Activated T-cell treated with anti-CD3 and anti-CD28 coated beads, Interleukin-2, amount 50 U/mL, for 4 hours (primary cell): Measurements from ENCODE around the gene TBX2. TPM values are rescaled to one million over a fixed set of nuclear protein-coding genes. Genes with fewer than 3 reads are reported as not detected.

Experiments
- ATAC-seq, 2 donors: fragments of 200-7000 bp; cut with Tn5 transposase; one replicate each; pipeline ENCODE4 v1.10.0; 2021
- DNase-seq: peaks from one replicate; pipeline ENCODE4 v3.0.0-alpha.2; 2020
- H3K27me3 Mint-ChIP-seq: one replicate; pipeline ENCODE4 v1.8.0; 2021; ENCODE audit warnings: low read depth, mixed read lengths
- H3K36me3 Mint-ChIP-seq: one replicate; pipeline ENCODE4 v1.8.0; 2022; ENCODE audit warnings: mixed read lengths; ENCODE audit not compliant: insufficient read depth
- H3K4me1 Mint-ChIP-seq: one replicate; pipeline ENCODE4 v1.8.0; 2021; ENCODE audit warnings: low read depth, mixed read lengths
- H3K4me3 Mint-ChIP-seq: one replicate; pipeline ENCODE4 v1.8.0; 2021; ENCODE audit warnings: mild to moderate bottlenecking, moderate library complexity, mixed read lengths
- H3K9me3 Mint-ChIP-seq: one replicate; pipeline ENCODE4 v1.8.0; 2021; ENCODE audit warnings: mixed read lengths
- total RNA-seq, 3 donors: library from RNA; stranded (reverse); gene quantifications; one replicate each; pipeline ENCODE4 v1.2.1, GENCODE V29; 2021

The TBX2 gene
- total RNA-seq, 3 donors from 2014 or later, result 0.05 to 0.16 (median 0.15) TPM

- H3K36me3 Mint-ChIP-seq, result no peaks in the 10 kb centered on the region
- no peak for ATAC-seq
- no peak for DNase-seq
- no peaks in the 10 kb centered on the region for H3K9me3 Mint-ChIP-seq
- no peaks in the 10 kb centered on the region for H3K4me1 Mint-ChIP-seq
- H3K27me3 Mint-ChIP-seq, result no peaks in the 10 kb centered on the region
- H3K4me3 Mint-ChIP-seq, result no peak overlapping the region
Measured at GRCh38 chr17:61363601-61364462, 35.8 kb upstream of the TBX2 start.

GRCh38 chr17:61364463-61364846, 35.2 kb upstream of the TBX2 start:
- no peaks in the 10 kb centered on the region for H3K4me1 Mint-ChIP-seq
- no peak for ATAC-seq
- DNase-seq, result no peak
- no peaks in the 10 kb centered on the region for H3K36me3 Mint-ChIP-seq
- H3K9me3 Mint-ChIP-seq, result no peaks in the 10 kb centered on the region
- no peak overlapping the region for H3K4me3 Mint-ChIP-seq
- H3K27me3 Mint-ChIP-seq, result no peaks in the 10 kb centered on the region

GRCh38 chr17:61366076-61366714, 33.4 kb upstream of the TBX2 start:
- DNase-seq (no peak), ATAC-seq (no peak)
- H3K36me3 Mint-ChIP-seq, result peaks cover 2% of the 10 kb centered on the region
- H3K27me3 Mint-ChIP-seq, result no peaks in the 10 kb centered on the region
- no peaks in the 10 kb centered on the region for H3K9me3 Mint-ChIP-seq
- H3K4me1 Mint-ChIP-seq, result no peaks in the 10 kb centered on the region
- H3K4me3 Mint-ChIP-seq, result no peak overlapping the region

- H3K27me3 Mint-ChIP-seq, result no peaks in the 10 kb centered on the region
- H3K36me3 Mint-ChIP-seq, result peaks cover 2% of the 10 kb centered on the region
- no peaks in the 10 kb centered on the region for H3K9me3 Mint-ChIP-seq
- DNase-seq, result no peak
- no peak overlapping the region for H3K4me3 Mint-ChIP-seq
- ATAC-seq, result no peak
- no peaks in the 10 kb centered on the region for H3K4me1 Mint-ChIP-seq
Measured at GRCh38 chr17:61366715-61367413, 32.8 kb upstream of the TBX2 start.

- Mint-ChIP-seq H3K36me3 (peaks cover 2% of the 10 kb centered on the region), H3K4me1 (no peaks in the 10 kb centered on the region), H3K4me3 (no peak overlapping the region), H3K27me3 (no peaks in the 10 kb centered on the region), H3K9me3 (no peaks in the 10 kb centered on the region)
- DNase-seq (no peak), ATAC-seq (no peak)
Measured at GRCh38 chr17:61368049-61368831, 31.4 kb upstream of the TBX2 start.

- H3K27me3 Mint-ChIP-seq, result no peaks in the 10 kb centered on the region
- H3K4me3 Mint-ChIP-seq, result no peak overlapping the region
- H3K4me1 Mint-ChIP-seq, result no peaks in the 10 kb centered on the region
- peaks cover 2% of the 10 kb centered on the region for H3K36me3 Mint-ChIP-seq
- ATAC-seq (no peak), DNase-seq (no peak)
- H3K9me3 Mint-ChIP-seq, result no peaks in the 10 kb centered on the region
Measured at GRCh38 chr17:61368832-61369450, 30.7 kb upstream of the TBX2 start.

GRCh38 chr17:61369751-61370150, 29.9 kb upstream of the TBX2 start:
- Mint-ChIP-seq H3K36me3 (peaks cover 2% of the 10 kb centered on the region), H3K9me3 (no peaks in the 10 kb centered on the region), H3K27me3 (no peaks in the 10 kb centered on the region), H3K4me1 (no peaks in the 10 kb centered on the region), H3K4me3 (no peak overlapping the region)
- ATAC-seq (no peak), DNase-seq (no peak)

- Mint-ChIP-seq H3K4me3 (no peak overlapping the region), H3K27me3 (no peaks in the 10 kb centered on the region), H3K9me3 (no peaks in the 10 kb centered on the region), H3K36me3 (peaks cover 2% of the 10 kb centered on the region), H3K4me1 (no peaks in the 10 kb centered on the region)
- DNase-seq, result no peak
- no peak for ATAC-seq
Measured at GRCh38 chr17:61371179-61371578, 28.5 kb upstream of the TBX2 start.

- Mint-ChIP-seq H3K9me3 (no peaks in the 10 kb centered on the region), H3K36me3 (peaks cover 2% of the 10 kb centered on the region), H3K4me3 (no peak overlapping the region), H3K27me3 (no peaks in the 10 kb centered on the region), H3K4me1 (no peaks in the 10 kb centered on the region)
- ATAC-seq (no peak), DNase-seq (no peak)
Measured at GRCh38 chr17:61371606-61372005, 28.0 kb upstream of the TBX2 start.

GRCh38 chr17:61372436-61372835, 27.2 kb upstream of the TBX2 start:
- ATAC-seq (no peak), DNase-seq (no peak)
- no peak overlapping the region for H3K4me3 Mint-ChIP-seq
- H3K27me3 Mint-ChIP-seq, result no peaks in the 10 kb centered on the region
- H3K4me1 Mint-ChIP-seq, result no peaks in the 10 kb centered on the region
- peaks cover 2% of the 10 kb centered on the region for H3K36me3 Mint-ChIP-seq
- H3K9me3 Mint-ChIP-seq, result no peaks in the 10 kb centered on the region

- H3K27me3 Mint-ChIP-seq, result no peaks in the 10 kb centered on the region
- H3K9me3 Mint-ChIP-seq, result no peaks in the 10 kb centered on the region
- DNase-seq, result no peak
- H3K4me1 Mint-ChIP-seq, result no peaks in the 10 kb centered on the region
- H3K4me3 Mint-ChIP-seq, result no peak overlapping the region
- no peak for ATAC-seq
- H3K36me3 Mint-ChIP-seq, result no peaks in the 10 kb centered on the region
Measured at GRCh38 chr17:61376931-61377838, 22.5 kb upstream of the TBX2 start.

- H3K9me3 Mint-ChIP-seq, result no peaks in the 10 kb centered on the region
- H3K27me3 Mint-ChIP-seq, result no peaks in the 10 kb centered on the region
- ATAC-seq (no peak), DNase-seq (no peak)
- H3K36me3 Mint-ChIP-seq, result no peaks in the 10 kb centered on the region
- no peaks in the 10 kb centered on the region for H3K4me1 Mint-ChIP-seq
- no peak overlapping the region for H3K4me3 Mint-ChIP-seq
Measured at GRCh38 chr17:61378658-61379456, 20.8 kb upstream of the TBX2 start.
